ENCODE measurements around the gene SELENOK.

DNA sequence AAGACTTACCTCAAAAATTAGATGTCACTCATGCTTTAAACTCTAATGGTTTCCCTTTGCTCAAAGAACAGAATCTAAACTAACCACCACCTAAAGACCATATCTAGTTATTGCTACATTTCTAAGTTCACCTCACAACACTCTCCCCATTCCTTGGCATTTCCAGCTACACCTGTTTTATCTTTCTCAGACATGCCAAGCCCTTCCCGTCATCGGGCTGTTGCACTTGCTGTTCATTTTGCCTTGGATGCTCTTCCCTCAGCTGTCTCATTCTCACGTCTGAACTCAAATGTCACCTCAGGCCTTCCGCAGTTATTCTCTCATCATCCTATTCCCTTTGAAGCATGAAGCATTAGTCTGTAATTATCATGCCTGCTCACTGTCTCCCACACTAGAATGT is 8.7 kb downstream of the SELENOK start:
- TF ChIP-seq POLR2A (IDR thresholded peaks at IDR 0.05; ENCODE audit: low read length) (no peak), GATA1 (IDR thresholded peaks at IDR 0.05; ENCODE audit: low read depth, low read length) (no peak)

All from erythroblast (primary cell).